GM21619 (cell line): ENCODE measurements around the gene SLC7A11.
A peak's percentile ranks its signal among the peaks of the same experiment; 100 is the strongest.
"Not testable (repeated sequence)": the region's sequence is repeated elsewhere in the genome, so short reads cannot be mapped to it uniquely, and the experiment has no call there.

Experiments used
- ATAC-seq: cut with Tn5 transposase; IDR thresholded peaks from one replicate; pipeline ENCODE4 v1.9.1; 2021; ENCODE audit not compliant: unreplicated experiment

The SLC7A11 gene

DNA sequence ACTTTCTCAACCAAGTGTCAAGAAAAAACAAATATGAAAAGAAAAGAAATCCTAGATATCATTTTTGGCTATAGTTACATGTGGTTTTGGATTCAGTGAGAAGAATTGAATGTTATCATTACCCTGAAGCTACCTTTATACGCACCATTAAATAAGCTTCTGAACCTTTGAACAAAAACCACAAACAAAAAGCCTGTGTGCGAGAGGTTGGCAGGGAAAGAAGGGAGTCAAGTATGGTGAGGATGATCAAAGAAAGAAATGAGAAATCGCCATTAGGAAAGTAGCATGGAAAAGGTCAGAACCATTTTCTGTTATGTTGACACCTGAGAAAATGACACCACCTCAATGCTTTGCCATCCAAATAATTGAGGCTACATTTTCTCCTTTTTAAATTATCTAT, 1.2 kb upstream of the SLC7A11 start:
- no peak for ATAC-seq

DNA sequence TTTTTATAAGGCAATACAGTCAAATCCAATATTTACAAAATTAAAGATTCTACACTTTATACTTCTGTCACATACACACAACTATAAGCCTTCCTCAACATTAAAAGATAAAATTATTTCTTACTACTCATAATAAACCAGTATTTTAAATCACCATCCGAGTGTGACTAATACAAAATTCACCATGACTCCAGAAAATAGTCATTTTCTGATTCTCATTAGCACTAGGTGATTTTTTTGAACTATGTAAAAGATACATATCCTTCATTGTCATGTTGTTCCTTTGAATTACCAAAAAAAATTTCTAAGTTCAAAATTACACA, 646 bp upstream of the SLC7A11 start:
- ATAC-seq, result no peak

DNA sequence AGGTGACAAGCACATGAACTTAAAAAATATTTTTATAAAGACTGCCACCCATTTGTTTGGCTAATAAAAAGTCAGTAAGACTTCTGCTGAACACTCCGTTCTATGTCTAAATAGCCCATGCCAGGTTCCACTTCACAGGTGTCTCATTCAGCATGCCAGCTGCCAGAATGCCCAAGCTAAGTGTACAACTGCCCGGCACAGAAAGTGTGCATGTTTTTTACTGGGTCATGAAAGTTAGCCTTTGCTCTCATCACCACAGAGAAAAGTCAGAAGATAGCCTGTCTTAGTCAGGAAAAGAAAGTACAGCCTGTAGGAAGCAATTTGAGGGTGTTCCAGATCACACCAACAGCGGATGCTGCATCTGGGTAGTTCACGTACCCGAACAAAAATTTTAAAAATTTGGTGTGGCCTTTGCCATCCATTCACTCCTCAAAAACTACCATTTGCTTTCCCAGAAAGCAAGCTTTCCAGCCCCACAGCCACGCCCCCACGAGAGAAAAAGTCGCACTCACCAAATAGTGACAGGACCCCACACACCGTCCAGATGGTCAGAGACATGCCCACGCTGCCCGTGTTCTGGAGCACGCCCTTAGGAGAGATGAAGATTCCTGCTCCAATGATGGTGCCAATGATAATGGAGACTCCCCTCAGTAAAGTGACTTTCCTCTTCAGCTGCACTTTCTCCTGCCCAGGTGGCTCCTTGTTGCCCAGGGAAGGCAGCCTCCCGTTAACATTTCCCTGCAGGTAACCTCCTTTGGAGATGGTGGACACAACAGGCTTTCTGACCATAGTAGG, 671 bp downstream of the SLC7A11 start:
- ATAC-seq, result no peak

DNA sequence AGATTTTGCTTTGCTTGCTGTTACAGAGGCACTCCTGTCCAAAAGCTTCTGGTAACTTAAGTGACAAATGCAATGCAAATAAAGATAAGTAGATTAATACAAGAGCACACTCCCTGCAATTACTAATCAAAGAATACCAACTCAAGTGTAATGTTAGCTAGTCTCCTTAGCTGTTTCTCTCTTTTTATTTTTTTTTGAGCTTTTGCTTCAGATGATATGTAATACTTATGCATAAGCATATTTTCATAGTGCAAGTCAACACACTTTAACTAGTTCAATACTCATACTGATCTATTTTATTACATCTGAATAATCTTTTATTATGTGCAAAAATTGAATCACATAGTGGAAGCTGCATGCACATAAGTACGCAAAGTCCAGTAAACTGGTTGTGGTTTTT, 2.7 kb downstream of the SLC7A11 start:
- no peak for ATAC-seq

DNA sequence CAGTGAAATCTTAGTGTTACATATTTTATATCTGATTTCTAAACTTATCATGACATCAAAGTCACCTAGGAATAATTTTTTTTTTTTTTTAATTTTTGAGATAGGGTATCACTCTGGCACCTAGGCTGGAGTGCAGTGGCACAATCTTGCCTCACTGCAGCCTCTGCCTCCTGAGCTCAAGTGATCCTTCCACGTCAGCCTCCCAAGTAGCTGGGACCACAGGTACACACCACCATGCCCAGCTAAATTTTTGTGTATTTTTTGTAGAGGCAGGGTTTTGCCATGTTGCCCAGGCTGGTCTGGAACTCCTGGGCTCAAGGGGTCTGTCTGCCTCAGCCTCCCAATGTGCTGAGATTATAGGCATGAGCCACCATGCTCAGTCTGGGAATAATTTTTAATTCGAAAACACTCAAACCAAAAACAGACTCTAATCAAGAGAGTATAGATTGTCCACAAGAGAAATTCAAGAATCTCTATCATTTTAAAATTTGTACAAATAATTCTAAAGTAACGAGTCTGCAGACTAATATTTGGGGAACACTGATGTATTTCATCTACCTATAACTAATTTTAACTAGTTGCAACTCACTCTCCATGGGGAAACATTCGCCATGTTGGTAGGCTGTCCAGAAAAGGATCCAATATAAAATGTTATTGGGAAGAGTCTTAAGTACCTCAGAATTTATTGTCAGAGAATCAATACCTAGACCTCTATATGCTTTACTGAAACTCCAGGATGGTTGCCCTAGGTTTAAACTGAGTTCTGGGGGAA, 3.4 kb downstream of the SLC7A11 start:
- no peak for ATAC-seq

DNA sequence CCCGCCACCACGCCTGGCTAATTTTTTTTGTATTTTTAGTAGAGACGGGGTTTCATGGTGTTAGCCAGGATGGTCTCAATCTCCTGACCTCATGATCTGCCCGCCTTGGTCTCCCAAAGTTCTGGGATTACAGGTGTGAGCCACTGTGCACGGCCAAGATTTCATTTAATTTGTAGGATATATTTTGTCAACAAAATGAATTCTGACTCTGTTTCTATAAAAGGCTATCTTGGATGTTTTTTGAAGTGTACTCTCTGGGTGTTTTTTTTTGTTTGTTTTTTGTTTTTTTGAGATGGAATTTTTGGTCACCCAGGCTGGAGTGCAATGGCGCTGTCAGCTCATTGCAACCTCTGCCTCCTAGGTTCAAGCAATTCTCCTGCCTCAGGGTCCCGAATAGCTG, 5.0 kb downstream of the SLC7A11 start:
- not testable (repeated sequence) for ATAC-seq

DNA sequence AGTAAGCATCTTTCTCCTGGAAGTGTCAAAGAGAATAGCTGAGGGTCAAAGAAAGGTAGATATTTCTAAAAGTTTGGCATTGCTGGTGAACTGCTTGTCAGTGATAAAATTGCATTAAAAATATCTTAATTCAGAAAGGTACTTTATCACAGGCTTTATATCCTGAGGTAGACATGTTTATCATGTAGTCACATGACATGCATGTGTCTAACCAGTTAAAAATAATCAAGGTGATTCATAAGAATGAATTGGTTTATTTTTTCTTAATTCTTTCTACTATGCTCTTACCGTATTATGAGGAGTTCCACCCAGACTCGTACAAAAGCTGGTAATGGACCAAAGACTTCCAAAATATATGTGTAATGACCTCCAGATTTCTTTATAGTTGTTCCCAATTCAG, 6.1 kb downstream of the SLC7A11 start:
- no peak for ATAC-seq

DNA sequence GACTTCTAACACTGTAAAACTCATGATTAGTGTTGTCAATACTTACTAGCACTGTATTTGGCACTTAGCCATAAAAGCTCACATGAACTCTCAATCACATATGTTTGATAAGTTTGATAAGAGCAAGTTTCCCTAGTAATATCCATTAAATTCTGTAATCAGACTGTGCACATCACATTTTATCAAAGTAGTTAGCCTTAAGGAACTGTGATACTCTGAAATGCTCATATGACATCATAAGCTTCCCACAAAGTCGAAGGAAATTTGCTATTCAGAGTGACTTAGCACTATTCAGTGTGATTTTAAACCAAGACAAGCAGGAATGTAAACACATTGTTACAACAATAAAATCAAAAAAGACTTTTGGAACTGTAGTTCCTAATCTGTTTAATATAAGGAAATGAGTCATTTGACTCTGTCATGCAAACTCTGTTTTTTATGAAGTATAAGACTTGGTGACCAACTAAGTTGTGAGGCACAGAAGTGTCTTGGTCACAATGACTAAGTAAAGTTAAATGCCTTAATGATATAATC, 6.7 kb downstream of the SLC7A11 start:
- ATAC-seq, result peak; percentile 49

DNA sequence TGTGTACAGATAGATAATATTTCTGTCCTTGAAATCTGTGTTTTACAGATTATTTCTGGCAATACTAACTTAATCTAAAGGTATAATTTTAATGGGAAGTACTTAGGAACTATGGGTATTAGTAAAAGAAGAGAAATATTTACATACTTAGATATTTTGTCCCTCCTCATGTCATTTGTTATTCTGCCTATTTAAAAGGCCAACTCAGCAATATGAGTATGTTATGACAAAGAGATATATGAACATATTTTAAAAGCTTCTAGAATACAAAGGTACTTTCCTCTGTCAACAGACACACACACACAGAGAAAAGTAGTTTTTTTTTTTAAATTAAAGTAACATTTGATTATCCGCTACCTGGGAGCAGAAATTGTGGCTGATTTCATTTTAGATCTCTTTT, 7.9 kb downstream of the SLC7A11 start:
- ATAC-seq, result no peak

DNA sequence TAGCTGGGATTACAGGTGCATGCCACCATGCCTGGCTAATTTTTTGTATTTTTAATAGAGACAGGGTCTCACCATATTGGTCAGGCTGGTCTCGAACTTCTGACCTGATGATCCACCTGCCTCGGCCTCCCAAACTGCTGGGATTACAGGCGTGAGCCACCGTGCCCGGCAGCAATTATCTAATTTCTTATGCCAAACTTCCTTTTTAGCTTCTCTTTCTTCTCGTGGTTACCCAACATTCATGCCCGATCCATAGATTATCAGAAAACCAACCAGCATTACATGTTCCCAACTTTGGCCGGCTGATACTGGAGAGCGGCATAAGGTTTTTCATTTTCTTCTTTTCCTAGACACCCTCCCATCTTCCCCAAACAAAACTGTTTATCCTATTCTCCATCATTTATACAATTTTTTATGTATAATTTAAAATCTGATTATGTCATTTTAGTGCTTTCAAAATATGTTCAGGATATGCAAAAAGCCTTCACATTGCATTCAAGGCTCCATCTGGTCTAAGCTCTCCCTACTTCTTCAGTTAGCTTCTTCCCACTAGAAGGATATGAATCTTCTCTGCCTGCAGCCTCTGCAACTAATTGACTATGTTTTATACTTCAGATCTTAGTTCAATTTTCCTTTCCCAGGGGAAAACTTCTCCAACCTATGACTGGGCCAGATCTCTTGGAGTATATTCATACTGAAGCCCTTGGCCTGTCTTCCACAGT, 8.7 kb downstream of the SLC7A11 start:
- ATAC-seq, result no peak

DNA sequence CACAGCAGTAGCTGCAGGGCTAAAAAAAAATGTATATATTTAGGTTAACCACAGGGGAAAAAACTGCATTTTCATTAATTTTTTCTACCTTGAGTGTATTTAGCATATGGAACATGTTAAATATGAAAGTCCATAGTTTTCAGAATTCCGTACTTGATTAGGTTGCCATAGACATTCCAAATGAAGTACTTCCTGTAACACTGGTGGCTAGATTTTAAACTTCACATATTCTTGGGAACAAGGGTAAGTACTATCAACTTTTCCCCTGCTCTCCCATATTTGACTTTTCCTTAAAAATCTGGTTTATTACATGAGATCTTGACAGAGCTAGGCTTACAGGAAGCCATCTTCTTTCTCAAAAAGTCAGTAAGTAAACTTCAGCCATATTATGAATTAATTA, 9.8 kb downstream of the SLC7A11 start:
- no peak for ATAC-seq

DNA sequence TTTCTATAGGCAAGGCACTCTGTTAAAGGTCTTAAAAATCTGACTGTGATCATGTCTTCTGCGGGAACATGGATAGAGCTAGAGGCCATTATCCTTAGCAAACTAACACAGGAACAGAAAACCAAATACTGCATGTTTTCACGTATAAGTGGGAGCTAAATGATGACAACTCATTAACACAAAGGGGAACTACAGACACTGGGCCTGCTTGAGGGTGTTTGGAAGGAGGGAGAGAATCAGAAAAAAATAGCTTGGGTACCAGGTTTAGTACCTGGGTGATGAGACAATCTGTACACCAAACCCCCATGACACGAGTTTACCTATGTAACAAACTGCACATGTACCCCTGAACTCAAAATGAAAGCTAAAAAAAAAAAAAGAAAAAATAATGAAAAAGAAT, 12.1 kb downstream of the SLC7A11 start:
- no peak for ATAC-seq

DNA sequence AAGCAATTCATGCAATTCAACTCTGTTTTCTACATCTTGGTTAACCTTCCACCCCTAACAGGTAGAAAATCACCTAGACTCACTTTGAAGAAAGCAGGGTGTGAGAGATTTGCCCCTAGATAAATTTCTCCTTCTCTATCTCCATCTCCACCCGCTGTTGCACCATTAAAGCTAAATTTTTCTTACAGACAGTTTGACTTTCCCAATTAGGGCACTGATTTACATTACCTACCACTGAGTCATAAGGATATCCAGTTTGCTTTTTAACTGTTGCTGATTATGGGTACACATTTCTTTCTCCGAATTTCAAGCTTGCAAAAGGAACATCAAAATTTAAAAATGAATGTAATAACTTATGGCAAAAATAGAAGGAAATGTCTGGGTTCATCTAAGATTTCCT, 13.0 kb downstream of the SLC7A11 start:
- no peak for ATAC-seq

DNA sequence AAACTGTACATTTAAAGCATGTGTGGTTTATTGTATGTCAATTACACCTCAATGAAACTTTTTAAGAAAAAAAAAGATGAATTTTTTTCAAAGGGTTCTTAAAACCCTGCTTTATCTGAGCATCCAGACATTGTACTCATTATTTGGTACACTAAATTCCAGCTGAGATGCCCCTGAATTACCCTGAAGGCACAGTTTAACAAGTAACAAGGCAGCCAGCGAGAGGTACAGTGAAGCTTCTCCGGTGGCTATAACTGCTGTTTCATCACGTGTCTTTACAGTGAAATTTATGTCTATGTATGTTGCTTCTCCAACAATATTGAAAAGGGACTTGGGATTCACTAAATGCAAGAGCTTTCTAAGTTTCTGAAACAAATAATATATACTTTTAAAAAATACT, 15.8 kb downstream of the SLC7A11 start:
- no peak for ATAC-seq

DNA sequence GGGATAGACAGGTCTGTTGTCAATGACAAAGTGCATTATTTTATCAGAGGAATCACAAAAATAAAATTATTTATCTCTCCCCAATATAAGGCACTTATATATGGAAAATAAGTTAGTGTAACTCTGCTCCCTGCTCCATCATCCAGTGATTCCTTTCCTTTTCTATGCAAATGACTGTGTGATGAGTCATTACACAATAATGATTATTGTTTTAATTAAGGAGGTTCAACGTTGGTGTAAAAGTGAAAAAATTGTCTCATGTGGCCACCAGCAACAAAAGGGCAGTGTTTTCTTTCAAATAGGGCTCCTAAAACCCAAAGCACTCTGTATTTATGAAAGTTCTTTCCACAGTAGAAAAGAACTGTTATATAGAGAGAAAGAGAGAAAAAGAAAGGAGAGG, 16.7 kb downstream of the SLC7A11 start:
- no peak for ATAC-seq

DNA sequence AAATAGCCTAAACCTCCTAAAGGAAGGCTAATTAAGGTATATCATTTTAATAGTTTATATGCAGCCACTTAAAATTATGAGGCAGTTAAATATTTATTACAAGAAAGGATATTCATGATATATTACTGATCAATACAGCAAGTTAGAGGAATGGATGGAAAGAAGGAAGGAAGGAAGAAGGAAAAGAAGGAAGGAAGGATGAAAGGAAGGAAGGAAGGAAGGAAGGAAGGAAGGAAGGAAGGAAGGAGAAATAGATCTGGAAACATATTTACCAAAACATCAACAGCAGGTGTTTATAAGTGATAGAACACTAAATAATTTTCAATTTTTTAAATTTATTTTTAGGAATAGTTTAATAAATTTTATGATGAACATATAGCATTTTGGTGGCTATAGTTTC, 17.5 kb downstream of the SLC7A11 start:
- ATAC-seq, result no peak

DNA sequence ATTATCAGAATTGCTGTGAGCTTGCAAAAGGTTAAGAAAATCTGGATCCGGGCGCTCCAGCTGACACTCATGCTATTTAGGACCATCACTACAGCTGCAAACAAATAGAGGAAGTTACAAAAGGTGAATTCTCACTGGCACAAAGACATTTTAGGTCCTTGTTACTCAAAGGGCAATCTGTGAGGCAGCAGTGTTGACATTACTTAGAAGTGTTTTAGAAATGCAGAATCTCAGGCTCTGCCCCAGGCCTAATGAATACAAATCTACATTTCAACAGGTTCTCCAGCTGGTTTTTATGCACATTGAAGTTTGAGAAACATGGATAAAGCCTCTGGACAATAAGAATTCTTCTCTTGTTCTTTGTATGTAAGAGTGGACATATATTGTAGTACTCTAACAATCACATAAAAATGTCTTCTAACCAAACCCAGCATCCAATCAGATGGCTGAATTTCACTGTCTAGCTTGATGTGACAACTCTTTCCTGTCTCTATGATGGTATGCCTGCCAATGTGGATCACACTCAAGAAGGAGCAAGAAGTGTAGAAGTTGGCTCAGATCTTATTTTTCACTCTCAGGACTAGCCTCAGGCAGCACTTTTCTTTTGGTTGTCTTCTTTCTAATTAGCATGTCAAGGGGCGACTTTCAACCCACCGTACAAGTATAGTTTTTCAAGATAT, 18.8 kb downstream of the SLC7A11 start:
- no peak for ATAC-seq

DNA sequence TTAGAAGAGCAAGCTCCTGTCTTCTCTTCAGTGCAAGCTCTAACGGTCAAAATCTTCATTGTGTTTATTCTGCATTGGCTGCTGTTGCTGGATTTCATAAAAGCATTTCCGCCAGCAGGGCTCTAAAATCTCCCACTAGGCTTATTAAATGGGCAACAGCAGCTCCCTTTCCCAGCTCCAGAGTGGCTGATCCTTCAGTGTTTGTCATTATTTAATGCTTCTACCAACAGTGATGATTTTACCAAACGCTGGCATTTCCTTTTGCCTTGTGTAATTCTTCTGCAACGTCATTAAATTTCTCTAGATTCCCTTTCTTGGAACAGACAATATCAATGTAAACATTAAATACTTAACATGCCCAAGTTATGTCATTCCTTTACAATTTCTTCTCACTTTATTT, 20.1 kb downstream of the SLC7A11 start:
- no peak for ATAC-seq

DNA sequence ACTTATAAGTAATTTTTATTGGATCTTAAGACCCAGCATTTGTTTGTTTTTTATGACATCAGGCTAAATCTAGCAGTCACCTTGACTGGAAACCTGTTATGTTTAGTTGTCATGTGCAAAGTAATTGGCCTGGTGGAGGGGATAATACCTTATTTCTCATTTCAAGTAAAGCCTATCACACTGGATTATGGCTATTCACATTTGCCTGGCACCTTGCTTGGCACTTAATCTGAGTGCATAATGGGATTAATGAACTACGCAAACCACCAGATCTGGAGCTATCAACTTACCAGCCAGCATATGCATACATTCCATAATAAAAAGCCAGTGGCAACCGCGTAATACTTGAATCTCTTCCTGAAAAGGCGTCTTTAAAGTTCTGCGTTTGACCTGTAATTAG, 23.2 kb downstream of the SLC7A11 start:
- no peak for ATAC-seq

DNA sequence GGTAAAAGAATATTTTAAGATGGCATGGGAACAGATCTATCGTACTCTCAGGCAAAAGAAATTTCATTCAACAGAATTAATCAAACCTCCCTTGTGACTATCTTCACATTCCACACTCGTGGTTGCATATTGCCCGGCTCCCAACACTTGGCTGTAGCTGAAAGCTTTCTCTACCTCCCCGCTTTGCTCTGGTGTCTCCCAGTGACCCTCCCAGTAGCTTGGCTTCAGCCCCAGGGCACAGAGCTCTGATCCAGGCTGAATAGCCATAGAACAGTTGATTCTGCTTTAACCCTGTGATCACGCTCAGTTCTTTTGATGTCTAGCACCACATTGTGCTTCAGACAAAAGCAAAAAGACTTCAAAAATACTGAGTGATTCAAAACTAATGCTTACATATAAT, 24.6 kb downstream of the SLC7A11 start:
- no peak for ATAC-seq

DNA sequence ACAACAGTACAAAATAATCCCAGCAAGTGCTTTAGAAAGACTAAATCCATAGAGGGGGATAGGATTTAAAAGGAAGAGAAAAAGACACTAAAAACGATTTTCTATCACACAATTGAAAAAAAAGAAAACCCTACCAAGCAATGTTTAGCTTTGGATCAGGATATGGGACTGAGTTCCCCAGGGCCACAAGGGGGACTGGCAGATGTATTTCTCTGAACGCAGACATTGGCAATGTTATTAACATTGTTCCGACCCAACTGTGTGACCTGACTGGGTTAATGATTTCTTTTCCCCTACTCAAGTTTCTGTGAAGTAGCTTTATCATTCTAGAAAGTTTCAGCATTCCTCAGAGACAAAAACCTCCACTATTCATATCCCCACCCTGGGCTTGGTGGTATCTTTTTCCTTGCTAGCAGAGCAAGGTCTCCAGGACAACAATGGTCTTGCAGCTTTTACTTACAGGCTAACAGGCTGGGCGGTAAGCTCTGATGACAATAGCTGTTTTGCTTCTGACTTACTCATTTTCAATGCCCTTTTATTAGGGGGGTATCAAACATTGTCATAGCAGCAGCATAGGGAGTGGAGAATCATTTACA, 25.8 kb downstream of the SLC7A11 start:
- no peak for ATAC-seq
